ENCODE measurements around the gene OLFML3.
"Not testable (repeated sequence)": the region's sequence is repeated elsewhere in the genome, so short reads cannot be mapped to it uniquely, and the experiment has no call there.

Gene OLFML3, protein sequence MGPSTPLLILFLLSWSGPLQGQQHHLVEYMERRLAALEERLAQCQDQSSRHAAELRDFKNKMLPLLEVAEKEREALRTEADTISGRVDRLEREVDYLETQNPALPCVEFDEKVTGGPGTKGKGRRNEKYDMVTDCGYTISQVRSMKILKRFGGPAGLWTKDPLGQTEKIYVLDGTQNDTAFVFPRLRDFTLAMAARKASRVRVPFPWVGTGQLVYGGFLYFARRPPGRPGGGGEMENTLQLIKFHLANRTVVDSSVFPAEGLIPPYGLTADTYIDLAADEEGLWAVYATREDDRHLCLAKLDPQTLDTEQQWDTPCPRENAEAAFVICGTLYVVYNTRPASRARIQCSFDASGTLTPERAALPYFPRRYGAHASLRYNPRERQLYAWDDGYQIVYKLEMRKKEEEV

DNA sequence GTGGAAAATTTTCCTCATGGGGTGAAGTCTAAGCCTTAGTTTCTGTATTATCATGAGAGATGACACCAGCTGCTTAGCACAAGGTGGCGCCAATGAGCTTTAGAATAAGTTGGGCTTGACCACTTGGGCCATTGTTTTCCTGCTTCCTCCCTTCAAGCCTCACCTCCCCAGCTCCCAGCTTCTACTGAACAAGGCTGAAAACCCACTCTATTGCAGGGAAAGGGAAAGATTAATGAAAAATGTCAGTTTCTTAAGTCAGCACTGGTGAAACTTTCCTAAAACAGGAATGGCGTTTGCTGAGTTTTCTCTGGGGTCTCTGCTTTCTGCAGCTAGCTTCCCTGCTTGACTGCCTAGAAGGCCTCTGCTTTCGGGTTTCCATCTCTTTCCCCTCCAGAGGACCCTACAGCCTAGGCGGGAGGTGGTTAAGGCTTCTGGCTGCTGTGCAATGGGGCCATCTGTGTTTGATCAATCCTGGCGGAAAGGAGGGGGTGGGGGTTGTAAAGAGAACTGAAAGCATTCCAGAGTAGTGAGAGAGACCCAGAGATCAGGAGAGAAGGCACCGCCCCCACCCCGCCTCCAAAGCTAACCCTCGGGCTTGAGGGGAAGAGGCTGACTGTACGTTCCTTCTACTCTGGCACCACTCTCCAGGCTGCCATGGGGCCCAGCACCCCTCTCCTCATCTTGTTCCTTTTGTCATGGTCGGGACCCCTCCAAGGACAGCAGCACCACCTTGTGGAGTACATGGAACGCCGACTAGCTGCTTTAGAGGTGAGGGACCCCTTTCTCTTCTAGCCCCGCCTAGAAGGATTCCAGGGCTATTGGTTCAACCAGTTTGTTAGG is at the start of gene OLFML3:
Gene OLFML3 (plus strand): TSS at position 612 of the 840 bp plus-strand sequence. CDS start 43 bp downstream, at position 655.
- peak; percentile 73 for DNase-seq

DNA sequence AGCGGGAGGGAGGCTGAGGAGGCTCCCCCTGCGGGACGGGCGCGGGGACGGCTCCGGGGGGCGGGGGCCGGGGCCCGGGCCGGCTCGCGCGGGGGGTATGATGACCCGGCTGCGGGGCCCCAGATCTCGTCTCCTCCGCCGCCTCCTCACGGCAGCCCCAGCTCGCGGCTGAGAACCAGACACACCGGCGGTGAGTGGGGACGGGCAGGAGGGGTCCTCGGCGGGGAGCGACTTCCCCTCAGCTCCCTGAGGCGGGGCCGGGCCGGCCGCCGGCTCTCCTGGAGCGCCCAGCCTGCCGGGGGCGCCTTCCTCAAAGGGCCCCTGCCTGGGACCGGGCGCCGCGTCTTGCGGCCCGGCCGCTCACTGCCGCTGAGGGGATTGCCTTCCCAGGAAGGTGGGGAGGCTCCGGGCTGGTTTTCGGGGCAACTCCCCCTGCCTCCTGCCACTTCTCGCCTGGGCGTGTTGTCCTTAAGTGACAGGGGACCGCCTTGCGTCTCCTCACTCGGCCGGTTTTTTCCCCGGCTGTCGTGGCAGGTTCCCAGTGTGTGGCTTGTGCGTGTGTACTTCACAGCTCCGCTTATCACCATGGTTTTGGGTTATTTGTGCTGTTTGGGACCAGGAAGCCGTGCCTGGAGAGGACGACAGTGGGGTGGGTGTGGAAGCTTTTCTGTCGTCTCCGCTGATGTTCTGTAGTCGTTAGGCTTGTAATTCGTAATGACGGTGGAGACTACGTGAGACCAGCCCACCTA is 49.4 kb upstream of the OLFML3 start:
- peak; percentile 83 for DNase-seq

DNA sequence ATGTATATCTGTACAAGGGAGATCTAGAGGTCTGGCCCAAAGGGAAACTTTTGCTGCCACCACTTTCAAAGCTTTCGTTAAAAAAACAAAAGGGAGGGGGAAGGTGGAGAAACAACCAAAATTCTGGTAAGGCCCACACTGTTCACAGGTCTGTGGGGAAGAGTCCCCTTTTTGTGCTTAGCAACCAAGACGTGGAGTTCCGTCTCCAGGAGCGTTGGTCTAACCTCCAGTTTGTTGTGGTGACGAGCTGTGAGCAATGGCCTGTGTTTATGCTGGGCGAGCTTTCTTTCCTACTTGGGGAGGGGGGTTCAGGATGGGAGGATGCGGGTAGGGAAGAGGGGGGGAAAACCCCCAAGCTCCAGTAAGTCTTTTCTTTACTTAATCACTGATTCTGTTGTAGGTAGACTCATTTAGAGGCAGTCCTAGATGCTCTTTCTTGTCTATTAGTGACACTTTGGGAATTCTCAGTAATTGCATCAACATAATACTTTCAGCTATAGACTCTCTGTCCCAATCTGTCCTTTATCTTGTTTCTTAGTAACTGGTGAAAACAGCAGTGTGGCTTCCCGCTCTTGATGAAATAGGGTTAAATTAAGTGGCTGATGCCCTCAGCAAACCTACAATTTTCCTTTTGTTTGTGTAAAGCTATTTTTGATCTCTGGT is 48.6 kb upstream of the OLFML3 start:
- peak; percentile 73 for DNase-seq

DNA sequence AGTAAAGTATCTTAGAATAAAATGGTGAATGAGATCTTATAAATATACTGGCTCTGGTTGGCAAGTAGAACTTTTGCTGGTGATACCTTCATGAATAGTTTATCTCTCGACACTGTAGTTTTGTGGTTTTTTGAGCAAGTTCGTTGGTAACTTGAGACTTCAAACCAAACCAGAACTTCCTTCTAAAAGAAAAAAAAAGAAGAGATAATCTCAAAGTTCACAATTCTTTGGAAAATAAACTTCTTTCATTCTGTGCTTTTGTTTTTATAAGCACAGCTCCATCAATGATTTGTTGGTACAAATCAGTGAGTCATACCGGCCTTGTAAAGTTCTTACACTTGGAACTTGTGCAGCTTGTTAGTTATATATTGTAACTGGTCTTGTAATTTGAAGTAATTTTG is 47.8 kb upstream of the OLFML3 start:
- no peak for DNase-seq

DNA sequence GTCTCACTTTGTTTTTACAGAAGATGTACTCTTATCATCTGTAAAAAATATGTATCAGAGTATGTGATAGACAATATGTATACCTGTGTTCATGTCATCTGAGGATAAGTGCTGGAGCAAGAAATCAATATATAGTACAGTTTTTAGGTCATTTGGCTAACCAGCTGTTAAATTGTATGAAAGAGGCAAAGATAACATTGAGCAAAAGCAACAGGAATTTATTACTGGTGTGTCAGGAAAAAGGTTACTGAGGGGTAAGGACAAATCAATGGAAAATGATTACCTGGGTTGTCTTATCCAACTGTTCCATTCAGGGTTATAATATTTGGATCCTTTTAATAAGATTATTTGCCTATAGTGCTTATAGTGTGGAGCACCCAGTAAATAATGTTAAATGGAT is 45.3 kb upstream of the OLFML3 start:
- DNase-seq, result no peak

DNA sequence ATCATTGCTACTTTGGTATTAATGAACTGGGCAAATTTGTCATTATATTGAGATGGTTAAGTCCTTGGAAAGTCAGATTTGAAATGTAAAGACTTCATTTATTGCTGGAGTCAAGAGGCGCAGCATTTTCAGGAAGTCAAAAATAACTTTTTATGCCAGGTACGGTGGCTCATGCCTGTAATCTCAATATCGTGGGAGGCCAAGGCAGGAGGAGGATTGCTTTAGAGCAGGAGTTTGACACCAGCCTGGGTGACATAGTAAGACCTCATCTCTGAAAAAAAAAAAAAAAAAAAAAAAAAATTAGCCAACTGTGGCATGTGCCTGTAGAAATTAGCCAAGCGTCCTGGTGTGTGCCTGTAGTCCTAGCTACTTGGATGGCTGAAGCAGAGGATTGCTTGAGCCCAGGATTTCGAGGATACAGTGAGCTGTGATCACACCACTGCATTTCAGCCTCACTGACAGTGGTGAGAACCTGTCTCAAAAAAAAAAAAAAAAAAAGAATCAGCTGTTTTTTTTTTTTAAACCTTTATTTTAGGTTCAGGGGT is 44.7 kb upstream of the OLFML3 start:
- DNase-seq, result no peak

DNA sequence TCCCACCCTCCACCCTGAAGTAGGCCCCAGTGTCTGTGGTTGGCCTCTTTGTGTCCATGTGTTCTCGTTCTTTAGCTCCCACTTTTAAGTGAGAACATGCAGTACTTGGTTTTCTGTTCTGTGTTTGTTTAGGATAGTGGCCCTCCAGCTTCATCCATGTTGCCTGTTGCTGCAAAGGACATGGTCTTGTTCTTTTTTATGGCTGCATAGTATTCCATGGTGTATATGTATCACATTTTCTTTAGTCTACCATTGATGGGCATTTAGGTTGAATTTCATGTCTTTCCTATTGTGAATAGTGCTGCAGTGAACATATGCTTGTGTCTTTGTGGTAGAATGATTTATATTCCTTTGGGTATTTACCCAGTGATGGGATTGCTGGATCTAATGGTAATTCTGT is 44.1 kb upstream of the OLFML3 start:
- DNase-seq, result no peak

DNA sequence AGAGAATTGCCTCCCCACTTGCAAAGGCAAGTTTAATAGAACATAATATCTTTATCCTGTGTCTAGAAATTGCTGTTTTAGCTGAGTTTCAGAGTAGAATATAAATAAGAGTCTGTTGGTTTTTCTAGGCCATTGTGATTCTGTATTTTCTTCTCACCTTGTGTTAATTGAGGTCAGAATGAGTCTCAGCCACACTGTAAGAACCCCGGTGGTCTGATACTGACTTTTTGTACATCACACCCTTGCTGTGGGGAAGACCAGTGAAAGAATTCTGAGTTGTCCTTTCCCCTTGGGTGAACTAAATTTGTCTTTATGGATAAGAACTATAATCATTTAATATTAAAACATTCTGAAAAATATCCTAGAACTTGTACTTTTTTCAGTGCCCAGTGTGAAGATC is 43.3 kb upstream of the OLFML3 start:
- no peak for DNase-seq

DNA sequence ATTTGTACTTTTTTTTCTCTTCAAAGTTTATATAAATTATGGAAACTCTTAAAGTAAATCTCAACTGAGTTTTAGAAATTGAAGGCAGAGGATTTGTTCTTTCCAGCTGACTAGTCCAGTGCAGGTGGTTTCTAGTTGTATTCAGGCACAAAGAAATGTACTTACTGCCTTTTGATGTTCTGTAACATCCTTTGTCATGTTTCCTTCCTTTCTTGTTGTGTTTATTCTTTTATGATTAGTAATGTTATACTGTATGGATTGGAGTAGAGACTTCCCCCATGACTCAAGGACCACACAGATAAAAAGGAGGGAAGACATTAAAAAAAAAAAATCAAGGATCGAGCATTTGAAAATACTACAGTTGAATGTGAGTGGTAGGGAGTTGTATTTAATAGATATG is 42.1 kb upstream of the OLFML3 start:
- DNase-seq, result no peak

DNA sequence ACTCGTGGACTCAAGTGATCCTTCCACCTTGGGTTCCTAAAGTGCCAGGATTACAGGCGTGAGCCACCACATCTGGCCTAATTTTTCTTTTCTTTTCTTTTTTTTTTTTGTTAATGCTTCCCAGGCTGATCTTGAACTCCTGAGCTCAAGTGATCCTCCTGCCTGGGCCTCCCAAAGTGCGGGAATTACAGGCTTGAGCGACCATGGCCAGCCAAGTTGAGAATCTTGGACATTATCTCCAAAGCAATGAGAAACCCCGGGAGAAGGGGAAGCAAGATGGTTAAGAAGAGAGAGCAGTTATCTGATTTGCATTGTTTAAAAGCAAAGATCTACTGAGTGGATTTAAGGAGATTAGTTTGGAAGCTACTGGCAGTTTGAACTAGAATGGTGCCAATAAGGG is 41.1 kb upstream of the OLFML3 start:
- DNase-seq, result no peak

DNA sequence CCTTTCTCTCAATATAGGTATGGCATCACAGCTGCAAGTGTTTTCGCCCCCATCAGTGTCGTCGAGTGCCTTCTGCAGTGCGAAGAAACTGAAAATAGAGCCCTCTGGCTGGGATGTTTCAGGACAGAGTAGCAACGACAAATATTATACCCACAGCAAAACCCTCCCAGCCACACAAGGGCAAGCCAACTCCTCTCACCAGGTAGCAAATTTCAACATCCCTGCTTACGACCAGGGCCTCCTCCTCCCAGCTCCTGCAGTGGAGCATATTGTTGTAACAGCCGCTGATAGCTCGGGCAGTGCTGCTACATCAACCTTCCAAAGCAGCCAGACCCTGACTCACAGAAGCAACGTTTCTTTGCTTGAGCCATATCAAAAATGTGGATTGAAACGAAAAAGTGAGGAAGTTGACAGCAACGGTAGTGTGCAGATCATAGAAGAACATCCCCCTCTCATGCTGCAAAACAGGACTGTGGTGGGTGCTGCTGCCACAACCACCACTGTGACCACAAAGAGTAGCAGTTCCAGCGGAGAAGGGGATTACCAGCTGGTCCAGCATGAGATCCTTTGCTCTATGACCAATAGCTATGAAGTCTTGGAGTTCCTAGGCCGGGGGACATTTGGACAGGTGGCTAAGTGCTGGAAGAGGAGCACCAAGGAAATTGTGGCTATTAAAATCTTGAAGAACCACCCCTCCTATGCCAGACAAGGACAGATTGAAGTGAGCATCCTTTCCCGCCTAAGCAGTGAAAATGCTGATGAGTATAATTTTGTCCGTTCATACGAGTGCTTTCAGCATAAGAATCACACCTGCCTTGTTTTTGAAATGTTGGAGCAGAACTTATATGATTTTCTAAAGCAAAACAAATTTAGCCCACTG is 38.7 kb upstream of the OLFML3 start:
- DNase-seq, result peak; percentile 74

DNA sequence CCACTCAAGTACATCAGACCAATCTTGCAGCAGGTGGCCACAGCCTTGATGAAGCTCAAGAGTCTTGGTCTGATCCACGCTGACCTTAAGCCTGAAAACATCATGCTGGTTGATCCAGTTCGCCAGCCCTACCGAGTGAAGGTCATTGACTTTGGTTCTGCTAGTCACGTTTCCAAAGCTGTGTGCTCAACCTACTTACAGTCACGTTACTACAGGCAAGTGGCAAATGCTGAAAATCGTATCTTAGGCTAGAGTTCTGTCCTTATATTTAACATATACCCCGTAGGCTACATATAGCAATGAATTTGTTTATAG is 38.1 kb upstream of the OLFML3 start:
- no peak for DNase-seq

DNA sequence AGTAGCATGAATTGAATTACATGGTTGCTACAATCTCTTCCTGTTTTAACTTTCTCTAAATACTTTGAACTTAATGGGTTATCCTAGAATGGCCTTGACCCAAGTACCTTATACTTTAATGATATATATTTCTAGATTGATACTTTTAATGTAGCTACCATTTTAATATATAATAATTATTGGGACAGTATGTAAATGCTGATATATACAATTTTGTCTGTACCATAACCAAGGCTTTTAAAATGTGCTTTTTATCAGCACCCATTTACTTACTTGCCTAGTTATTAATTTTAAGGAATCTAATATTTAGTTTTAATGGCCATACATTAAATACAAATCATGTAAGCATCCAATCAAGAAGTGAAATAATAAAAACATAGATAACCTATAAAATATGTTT is 36.7 kb upstream of the OLFML3 start:
- no peak for DNase-seq

DNA sequence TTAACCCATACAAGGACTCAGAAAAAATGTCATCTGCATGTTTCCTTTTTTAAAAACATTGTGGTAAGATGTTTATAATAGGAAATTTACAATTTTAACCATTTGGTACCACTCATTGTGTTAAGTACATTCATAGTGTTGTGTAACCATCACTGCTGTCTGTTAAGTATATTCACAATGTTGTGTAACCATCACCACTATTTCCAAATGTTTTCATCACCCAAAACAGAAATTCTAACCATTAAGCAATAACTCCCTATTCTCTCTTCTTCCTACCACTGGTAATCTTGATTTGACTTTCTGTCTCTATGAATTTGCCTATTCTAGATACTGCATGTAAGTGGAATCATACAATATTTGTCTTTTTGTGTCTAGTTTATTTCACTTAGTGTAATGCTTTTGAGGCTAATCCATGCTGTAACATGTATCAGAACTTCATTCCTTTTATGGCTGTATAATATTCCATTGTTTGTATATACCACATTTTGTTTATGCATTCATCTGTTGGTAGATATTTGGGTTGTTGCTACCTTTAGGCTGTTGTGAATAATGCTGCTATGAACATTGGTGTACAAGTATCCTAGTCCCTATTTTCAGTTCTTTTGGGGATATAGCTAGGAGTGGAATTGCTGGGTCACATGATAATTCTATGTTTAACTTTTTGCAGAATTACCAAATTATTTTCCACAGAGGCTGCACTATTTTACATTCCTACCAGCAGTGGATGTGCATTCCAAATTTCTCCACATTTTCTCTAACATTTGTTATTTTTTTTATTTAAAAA is 36.1 kb upstream of the OLFML3 start:
- DNase-seq, result no peak

DNA sequence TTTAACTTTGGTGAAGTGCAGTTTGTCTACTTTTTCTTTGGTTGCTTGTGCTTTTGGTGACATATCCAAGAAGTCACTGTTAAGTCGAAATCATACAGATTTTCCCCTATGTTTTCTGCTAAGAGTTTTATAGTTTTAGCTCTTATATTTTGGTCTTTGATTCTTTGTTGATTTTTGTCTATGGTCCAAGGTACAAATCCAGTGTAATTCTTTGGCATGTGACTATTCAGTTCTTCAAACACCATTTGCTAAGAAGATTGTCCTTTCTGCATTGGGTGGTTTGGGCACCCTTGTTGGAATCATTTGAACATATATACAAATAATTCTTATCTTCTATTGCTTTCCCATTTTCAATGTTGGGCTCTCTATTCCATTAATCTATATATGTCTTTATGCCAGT is 33.9 kb upstream of the OLFML3 start:
- DNase-seq, result no peak

DNA sequence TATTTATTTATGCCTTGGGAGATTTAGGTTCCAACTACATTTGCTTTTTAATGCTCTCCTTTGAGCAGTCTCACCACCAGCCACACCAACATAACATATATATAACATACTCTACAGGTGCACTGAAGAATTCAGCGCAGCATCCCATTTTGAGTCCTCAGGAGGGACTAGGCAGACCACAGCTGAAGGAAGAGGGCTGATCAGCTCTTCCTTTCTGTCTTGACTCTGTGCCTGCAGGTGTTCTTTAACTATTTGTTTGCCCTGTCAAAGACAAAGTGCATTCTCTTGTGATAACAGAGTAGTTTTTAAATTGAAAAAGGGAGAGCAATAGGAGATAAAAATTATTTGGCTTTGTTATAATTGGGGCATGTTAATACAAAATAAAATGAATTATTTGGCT is 33.2 kb upstream of the OLFML3 start:
- no peak for DNase-seq

DNA sequence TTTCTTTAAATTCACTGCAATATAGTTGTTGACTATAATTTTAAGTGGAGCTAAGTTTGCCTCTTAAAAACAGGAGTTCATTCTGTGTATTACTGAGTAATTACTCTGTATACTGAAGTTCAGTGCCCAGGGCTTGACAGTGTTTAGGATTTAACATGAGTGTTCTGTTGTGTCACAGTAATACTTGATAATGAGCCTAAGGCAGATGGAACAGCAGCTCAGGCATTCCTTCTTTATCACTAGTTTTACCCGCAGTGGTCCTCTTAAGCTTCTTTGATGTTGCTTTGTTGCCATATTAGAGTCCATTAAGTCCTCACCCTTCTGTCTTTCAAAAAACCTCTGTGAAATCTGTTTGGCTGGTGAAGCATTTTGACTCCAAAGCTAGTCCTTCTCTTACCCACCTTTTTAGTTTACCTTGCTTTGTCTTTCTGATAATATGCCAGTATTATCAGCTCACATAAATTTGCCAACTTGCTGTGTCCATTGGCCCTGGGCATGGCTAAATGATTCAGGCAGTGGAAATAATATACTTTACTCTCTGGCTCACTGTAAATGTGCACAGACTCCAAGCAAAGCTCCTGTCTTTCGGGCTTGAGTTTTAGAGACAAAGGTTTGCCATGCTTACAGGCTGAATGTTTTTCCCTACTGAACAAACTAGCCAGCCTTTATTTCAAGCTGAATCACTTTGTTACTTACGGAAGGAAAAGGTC is 32.4 kb upstream of the OLFML3 start:
- DNase-seq, result no peak

DNA sequence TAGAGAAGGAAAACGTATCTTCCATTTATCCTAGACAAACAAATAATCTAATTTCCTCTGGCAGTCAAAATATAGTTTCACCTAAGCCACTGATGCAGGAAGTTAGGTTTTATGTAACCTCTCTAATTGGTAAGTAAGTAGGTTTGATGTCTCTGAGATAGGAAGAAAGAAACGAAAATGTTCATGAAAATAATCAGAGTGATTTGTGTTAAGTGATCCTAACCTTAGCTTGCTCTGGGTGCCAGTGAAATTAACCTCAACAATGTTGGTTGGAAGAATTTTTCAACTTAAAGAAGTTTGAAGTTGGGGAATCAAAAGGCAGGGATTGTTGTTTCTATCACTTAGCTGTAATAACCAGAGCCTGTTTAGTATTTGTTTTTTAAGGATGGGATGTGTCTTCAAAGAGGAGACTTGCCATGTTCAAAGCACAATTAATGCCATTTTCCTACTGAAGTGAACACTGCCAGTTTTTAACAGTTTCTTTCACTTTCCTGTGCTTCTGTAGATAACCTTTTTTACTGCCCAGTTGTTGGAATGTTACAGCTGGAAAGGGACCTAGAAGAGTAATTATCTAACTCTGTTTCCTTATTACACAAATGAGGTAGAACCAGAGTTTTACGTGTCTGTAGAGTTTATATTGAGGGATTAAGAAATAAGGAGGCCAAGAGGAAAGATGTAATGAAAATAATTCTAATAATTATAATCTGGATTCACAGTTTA is 31.7 kb upstream of the OLFML3 start:
- no peak for DNase-seq

DNA sequence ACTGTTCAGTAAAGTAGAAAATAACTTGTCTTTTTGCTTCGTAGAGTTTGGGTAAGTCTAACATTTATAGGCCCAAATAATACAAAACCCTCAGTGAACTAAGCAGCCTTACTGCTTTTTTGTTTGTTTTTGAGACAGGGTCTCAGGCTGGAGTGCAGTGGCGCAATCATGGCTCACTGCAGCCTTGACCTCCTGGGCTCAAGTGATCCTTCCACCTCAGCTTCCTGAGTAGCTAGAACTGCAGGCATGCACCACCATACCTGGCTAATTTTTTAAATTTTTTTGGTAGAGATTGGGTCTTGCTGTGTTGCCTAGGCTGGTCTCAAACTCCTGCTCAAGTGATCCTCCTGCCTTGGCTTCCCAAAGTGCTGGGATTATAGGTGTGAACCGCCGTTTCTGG is 31.1 kb upstream of the OLFML3 start:
- DNase-seq, result not testable (repeated sequence)

DNA sequence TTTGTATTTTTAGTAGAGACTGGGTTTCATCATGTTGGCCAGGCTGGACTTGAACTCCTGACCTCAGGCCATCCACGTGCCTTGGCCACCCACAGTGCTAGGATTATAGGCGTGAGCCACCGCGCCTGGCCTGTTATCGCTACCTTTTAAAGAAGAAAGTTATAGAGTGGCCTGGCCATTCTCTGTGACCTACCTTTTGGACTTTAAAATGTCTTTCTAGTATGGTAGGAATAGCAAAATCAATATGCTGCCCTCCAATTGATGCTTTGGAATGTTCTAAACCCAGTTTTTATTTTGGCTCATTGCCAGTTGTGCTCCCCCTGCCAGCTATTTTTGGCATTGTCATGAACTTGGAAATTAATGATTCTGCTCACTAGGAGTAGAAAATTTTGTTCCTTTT is 30.3 kb upstream of the OLFML3 start:
- no peak for DNase-seq
